DLD1 (cell line): Measurements from ENCODE around the gene EHMT1.

Source experiments
- in situ Hi-C: cut with HindIII; loops from 2 replicates; pipeline ENCODE4 v1.10.0; 2017; ENCODE audit warnings: low sequenced_read_pairs

Gene EHMT1

DNA sequence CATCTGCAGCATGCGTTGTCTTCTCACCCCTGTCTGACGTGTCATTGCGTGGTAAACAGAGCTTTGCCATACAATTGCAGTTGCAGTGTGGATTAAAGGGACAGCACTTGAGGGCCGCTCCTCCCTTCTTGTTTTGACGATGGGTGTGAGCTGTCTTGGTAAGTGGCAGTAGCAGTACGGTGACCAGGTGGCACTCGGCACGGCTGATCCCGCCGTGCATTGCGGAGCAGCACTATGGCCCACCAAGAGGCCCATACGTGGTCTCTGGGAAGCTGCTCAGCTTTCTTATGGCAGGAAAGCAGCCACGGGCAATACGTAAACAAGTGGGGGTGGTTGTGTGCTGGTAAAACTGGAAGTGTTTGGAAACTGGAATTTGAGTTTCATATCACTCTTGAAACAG lies 25.1 kb downstream of the EHMT1 start:
- in situ Hi-C loops: no loop called here

DNA sequence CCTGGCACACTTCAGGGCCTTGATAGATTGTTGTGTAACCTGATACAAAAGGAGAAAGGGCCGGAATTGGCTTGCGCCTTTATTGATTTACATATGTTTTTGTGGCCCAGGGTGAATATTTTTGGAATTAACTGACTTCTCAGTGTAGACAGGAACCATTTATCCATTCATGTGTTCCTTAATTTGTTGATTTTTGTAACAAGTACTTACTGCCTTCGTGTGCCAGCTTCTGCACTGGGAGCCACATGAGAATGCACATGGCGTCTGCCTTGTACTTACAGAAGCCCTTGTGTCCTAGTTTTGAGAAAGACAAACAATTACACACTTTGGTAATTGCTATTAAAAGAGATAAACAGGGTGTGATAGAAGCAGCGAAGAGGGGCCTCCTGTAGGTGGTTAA lies 26.4 kb downstream of the EHMT1 start:
- in situ Hi-C loops: no loop called here

DNA sequence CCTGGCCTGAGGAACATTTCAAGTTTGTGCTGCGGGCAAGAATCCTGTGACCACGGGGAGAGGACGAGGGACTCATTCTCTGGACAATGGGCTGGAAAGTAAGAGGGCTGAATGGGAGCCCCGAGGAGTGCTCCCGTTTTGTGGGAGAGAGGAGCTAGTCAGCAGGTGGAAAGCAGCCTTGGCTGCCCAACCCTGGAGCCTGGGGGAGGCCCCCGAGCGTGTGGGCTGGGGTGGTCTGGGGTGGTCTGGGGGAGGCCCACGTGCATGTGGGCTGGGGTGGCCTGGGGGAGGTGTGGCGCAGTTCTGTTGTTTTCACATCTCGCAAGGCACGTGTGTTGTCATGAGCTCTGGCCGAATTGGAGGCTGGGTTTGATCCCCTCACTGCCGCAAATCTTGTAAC lies 27.5 kb downstream of the EHMT1 start:
- in situ Hi-C loops: no loop called here

DNA sequence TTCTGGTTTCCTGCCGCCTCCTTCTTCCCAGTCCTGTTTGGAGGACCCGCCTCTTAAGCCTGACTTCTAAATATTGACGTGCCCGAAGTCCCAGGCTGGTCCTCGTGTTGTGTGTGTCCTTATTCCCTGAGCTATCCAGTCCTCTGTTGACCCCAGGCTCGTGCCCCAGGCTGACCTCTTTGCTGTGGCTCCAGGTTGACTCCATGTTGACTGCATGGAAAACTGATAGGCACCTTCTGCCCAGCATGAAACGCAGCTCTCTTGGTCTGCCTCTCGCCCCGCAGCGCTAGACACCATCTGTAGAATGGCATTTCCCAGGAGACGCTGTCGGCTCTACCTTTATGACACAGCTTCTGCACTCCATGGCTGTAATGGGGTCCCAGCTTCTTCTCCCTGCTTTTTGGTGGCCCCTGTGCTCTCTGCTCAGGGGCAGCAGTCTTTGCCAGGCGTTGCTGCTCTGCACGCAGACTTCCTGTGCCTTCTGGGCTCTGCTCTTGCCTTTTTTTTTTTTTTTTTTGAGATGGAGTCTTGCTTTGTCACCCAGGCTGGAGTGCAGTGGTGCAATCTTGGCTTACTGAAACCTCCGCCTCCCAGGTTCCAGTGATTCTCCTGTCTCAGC lies 28.4 kb downstream of the EHMT1 start:
- in situ Hi-C loops: no loop called here

DNA sequence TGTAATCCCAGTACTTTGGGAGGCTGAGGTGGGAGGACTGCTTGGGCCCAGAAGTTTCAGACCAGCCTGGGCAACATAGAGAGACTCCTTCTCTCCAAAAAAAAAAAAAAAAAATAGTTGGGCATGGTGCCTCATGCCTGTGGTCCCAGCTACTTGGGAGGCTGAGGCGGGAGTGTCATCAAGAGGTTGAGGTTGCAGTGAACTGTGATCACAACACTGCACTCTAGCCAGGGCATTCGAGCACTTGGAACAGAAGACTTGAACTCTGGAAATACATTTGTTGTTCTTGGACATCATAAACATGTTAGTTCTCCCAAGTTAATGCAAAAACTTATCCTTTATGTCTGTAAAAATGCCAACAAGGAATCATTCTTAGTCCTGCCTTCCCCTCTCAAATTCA lies 29.6 kb downstream of the EHMT1 start:
- in situ Hi-C loops: no loop called here

DNA sequence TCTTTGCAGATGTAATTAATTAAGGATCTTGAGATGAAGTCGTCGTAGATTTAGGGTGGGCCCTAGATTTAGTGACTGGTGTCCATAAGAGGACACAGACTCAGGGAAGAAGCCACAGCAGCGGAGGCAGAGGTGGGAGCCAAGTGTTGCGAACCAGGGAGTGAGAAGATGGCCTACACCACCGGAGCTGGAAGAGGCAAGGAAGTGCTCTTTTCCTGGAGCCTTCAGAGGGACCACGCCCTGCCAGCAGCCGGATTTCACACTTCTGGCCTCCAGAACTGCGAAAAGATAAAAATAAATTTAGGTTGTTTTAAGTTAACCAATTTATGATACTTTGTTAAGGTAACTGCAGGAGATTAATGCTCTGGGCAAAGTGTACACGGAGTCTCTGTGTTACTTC lies 30.7 kb downstream of the EHMT1 start:
- in situ Hi-C loops: no loop called here

DNA sequence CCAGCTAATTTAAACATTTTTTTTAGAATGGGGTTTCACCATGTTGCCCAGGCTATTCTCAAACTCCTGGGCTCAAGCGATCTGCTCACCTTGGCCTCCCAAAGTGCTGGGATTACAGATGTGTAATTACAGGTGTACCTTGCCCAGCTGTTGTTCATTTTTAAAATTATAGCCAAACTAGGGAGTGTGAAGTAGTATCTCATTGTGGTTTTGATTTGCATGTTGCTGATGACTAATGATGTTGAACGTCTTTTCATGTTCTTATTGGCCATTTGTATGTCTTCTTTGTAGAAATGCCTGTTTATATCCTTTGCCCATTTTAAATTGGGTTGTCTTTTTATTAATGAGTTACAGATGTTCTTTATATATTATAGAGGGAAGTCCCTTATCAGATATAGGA lies 31.5 kb downstream of the EHMT1 start:
- in situ Hi-C loops: no loop called here

DNA sequence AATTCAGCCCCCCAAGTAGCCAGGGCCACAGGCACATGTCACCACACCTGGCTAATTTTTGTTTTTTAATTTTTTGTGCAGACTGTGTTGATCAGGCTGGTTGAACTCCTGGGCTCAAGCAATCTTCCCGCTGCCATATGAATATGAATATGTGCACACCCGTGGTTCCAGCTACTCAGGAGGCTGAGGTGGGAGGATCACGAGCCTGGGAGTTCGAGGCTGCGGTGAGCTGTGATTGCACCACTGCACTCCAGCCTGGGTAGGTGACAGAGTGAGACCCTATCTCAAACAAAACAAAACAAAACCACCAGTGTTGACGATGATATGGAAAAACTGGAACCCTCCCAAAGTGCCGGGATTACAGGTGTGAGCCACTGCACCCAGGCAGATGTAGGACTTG lies 32.0 kb downstream of the EHMT1 start:
- in situ Hi-C loops: no loop called here

DNA sequence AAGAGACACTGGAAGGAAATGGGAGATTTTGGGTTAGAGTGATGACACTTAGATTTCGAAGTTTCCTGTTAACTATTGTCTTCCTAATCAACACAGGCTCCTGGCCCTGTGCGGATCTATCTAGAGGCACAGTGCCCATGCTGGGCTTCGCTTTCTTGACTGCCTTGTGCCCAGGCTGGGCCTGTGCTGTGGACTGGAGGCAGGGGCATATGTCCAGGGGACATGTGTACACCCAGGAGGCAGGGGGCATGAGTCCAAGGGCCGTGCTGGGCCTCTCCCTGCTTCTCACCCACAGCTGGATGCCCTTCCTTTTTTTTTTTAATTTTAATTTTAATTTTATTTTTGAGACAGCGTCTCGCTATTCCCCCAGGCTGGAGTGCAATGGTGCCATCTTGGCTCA lies 37.6 kb downstream of the EHMT1 start:
- in situ Hi-C loops: no loop called here

DNA sequence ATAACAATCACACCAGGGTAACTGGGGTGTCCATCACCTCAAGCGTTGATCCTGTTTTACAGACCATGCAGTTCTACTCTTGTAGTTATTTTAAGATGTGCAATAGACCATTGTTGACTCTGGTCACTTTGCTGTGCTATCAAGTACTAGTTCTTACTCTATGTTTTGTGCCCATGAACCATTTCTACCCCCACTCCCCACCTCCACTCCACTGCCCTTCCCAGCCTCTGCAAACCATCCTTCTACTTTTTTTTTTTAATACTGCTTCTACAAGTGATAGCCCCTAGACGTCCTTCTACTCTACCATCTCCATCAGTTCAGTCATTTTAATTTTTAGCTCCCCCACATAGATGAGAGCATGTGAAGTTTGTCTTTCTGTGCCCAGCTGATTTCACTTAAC lies 38.8 kb downstream of the EHMT1 start:
- in situ Hi-C loops: no loop called here

DNA sequence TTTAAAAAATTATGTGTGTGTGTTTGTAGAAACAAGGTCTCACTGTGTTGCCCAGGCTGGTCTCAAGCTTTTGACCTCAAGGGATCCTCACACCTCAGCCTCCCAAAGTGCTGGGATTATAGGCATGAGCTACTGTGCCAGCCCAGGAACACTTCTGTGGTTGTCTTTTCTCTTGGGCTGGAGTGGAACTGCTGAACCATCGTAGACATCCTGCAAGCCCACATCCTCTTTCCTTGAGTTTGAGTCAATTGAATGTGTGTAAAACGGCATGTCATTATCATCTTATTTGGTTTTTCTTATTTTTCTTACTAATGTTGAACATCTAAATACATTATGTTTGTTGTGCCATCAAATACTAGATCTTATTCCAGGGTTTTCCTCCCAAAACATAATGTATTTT lies 40.0 kb downstream of the EHMT1 start:
- in situ Hi-C loops: no loop called here

DNA sequence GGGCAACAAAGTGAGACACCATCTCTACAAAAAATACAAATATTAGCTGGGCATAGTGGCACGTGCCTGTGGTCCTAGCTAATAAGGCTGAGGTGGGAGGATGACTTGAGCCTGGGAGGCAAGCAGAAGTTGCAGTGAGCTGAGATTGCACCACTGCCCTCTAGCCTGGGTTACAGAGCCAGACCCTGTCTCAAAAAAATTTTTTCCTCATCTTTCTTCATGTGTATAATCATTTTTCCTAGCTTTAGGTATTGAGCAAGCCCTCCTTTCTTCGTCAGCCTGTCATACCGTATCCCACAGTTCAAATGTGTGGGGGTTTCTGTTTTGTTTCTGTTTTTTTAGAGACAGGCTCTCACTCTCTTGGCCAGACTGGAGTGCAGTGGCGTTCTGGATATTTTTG lies 41.3 kb downstream of the EHMT1 start:
- in situ Hi-C loops: no loop called here

DNA sequence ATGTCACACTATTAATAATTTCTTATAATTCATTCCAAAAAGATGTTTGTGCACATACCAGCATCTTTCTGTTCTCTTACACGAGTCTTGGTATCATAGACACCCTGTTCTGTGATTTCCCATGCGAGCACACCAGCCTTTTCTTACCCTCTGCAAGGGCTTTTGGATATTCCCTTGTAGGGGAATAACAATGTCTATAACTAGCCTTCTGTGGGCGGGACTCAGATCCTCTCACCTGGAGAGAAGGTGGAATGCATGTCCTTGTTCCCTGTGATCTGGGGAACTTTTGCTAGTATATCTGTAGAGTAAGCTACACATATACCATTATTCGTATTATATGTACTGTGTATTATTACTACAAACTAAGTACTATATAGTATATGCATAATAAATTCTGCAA lies 44.8 kb downstream of the EHMT1 start:
- in situ Hi-C loops: no loop called here

DNA sequence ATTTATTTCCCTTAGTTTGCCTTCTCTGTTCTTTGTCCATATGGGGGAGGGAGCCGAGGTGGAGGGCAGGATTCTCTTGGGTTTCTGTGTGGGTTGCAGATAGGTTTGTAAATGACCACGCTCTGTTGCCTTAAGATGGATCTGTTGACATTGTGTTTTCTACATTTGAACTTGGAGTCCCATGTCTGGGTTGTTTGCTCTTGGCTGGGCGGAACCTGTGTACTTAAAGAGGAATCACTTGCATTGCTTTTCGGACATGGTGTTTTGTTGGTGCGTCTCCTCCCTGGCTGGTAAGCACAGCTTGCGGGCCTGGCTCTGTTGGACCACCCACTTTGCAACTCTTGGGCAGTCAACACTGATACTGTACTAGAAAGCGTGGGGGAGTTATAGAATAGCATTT lies 45.9 kb downstream of the EHMT1 start:
- in situ Hi-C loops: no loop called here

DNA sequence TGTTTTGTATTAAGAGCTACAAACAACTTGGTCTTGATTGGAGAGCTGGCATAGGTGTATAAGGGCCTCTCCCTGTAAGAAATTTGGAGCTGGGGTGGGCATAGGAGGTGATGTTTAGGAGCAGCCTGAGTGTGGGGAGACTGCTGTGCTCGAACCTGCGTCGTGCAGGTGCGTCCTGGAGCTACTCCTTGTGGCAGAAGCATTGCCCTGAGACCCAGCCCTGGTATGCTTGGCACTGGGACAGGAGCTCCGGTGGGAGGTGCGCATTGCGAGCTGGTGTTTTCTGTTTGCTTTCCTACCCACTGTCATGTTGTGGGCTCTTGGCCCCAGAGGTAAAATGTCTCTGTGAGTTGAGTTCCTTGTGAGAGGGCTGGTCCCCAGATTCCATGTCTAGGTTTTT lies 46.4 kb downstream of the EHMT1 start:
- in situ Hi-C loops: no loop called here

DNA sequence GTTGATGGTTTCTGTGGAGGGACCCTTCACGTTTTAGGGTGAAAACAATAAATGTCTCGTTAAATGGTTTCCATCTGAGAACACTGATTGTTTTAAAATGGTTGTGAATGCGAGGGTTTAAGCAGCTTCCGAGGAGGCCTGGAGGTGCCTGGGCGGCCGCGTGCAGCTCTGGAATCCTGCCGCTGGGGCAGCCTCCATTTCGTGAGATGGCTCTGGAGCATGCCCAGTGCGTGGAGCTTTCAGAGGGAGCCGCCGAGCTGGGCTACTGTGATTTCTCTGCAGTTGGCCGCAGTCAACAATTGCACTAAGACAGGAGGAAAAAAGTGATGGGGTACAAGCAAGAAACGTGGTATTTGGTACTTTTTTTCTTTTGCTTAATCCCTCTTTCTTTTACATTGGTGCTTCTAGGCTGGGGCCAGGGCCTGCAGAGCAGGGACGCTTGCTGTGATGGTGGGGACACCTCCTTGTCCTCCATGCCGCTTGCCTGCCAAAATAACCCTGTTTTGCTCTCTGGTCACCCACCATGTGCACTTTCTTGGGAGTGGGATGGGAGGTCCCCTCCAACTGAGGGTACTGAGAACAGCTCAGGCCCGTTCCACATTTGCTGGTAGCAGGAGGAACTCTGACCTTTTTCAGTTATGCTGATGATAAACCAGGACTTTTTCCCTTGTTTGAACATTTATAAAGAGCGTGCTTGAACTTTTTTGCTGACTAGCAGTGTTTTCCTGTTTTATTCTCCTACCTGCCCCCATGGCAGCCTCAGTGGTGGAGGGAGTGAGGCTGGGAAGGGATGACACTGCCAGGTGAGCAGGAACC lies 47.1 kb downstream of the EHMT1 start:
- in situ Hi-C loops: no loop called here

DNA sequence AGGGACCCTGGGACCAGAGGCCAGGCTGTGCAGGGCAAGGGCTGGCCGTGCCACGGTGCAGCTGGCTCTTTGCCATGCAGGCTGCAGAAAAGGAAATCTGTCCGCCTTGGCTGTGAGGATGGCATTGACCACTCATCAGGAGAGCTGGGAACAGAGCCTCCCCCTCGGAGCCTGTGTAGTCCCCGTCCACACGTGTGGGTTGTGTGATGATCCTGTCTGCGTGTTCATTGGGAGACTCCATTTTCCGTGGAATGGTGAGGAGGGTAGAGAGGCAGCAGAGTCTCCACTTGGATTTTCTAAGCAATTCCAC lies 47.7 kb downstream of the EHMT1 start:
- in situ Hi-C loops: no loop called here

DNA sequence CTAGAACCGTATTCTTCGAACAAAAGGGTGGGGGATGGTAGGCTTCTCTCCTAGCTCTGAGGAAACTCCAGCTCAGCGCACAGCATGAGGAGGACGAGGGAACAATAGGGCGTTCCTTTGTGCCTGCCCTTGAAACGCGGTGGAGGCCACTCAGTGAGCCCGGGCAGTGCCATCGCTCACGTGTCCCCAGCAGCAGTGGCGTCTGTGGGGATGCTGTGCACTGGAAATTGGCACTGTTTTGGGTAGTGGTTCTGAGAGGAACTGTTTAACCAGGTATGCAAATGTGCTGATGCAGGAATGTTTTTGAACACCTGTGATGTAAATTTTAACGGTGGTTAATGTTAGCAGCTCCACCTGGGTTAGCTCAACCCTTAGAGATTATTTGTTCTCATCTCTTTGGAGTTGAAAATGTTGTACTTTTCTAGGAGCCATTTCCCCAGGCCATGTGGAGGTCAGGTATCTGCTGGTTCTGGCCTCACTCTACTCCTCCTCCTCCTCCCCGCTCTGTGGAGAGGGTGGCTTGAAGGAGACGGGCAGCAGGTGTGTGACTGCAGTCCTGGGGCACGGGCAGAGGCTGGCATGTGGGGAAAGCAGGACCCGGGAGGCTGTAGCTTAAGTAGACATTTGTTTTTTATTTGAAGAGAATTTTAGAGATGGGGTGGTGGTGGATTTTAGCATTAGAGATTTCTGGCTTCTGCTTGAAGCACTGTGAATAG lies 48.3 kb downstream of the EHMT1 start:
- in situ Hi-C loops: no loop called here

DNA sequence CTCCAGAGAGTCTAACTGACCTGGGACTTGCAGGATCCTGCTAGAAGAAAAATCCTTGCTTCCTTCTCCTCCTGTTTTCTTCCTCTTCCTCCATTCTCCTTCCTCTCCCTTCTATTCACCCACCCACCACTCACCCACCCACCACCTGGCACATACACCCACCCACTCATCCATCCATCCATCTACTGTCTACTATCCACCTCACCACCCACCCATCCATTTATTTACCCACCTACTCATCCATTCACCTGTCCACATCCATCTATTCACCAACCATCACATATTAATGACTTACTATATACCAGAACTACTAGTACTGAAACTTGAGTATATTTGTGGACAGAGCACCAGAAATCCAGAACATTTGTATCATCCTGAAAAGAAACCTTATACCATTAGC lies 49.4 kb downstream of the EHMT1 start:
- in situ Hi-C loops: no loop called here

DNA sequence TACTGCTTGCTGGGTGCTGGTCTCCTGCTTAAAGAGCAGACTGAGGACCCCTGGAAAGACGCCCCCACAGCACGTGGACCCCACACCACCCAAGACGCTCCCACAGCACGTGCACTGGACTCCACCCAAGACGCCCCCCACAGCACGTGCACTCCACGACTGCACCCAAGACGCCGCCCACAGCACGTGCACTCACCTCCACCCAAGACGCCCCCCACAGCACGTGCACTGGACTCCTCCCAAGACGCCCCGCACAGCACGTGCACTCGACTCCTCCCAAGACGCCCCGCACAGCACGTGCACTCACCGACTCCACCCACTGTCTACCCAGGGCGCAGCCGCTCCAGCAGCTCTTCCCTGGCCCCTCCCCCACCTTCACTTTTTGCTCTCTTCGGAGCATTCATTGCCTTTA lies 50.5 kb downstream of the EHMT1 start:
- in situ Hi-C loops: no loop called here

DNA sequence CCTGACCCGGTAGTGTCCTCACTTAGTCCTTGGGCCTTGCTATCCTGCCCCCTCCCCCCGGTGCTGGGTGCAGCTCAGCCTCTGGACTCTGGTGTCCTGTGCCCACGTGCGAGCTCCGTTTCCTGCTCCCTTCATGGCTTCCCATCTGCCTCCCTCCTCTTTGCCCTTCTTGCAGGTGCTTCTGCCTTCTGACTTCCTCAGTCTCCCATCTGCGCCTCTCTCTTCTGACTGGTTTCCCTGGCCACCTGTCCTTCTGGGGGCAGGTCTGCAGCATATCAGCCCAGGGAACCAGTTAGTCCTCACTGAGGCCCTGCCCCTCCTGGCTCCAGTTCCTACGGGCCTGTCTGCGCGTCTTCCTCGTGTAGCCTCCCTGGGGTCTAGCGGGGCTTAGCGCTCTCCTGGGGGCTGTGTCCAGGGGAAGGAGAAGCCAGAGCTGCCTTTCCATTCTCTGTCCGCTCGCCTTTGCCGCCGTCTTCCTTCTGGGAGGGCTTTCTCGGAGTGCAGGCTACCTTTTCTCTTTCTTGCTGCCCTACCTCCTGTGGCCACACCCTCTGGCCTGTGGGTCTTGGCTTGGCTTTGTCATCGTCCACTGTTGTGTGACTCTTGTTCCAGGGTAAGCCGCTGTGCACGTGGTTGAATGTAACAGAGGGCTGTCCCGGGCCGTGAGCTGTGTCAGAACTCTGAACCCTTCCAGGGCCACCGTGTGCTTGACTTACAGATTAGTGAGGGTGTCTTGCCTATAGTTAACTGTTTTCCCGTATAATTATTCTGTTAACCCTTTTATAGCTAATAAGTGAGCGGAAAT lies 51.8 kb downstream of the EHMT1 start:
- in situ Hi-C loops: no loop called here

DNA sequence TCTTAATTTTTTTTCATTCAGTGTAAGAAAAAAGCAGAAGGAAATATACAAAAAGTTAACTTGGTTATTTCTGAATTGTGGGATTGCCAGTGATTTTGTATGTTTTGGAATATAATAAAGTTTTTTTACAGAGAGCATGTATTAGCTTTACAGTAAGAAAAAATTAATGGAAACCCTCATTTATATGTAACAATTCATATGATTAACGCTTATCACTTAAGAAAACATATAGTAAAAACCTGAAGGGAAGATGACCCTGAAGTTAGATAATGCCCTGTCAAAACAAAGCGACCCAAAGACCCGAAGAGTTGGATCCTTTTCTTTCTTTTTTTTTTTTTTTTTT lies 52.4 kb downstream of the EHMT1 start:
- in situ Hi-C loops: no loop called here
